ENCODE data around the gene GANC.
"Not testable (repeated sequence)": the region's sequence is repeated elsewhere in the genome, so short reads cannot be mapped to it uniquely, and the experiment has no call there.

GANC gene

GRCh38 chr15:42283671-42284070, 10.7 kb downstream of the GANC start:
- no peak for DNase-seq

GRCh38 chr15:42284551-42284950, 11.6 kb downstream of the GANC start:
- no peak for DNase-seq

GRCh38 chr15:42285034-42285433, 12.0 kb downstream of the GANC start:
- DNase-seq, result no peak

GRCh38 chr15:42286445-42287029, 13.5 kb downstream of the GANC start:
- no peak for DNase-seq

- DNase-seq, result no peak
These were observed 14.9 kb downstream of the GANC start for GRCh38 chr15:42287931-42288330.

- no peak for DNase-seq
These were observed 16.2 kb downstream of the GANC start for GRCh38 chr15:42289166-42289565.

- not testable (repeated sequence) for DNase-seq
These were observed 28.0 kb downstream of the GANC start for GRCh38 chr15:42301004-42301403.

GRCh38 chr15:42306681-42307080, 33.7 kb downstream of the GANC start:
- no peak for DNase-seq

- DNase-seq, result no peak
These were observed 40.5 kb downstream of the GANC start for GRCh38 chr15:42313463-42313862.

- no peak for DNase-seq
These were observed 41.8 kb downstream of the GANC start for GRCh38 chr15:42314818-42315217.

- DNase-seq, result no peak
These were observed 42.5 kb downstream of the GANC start for GRCh38 chr15:42315521-42315920.

GRCh38 chr15:42316282-42316805, 43.3 kb downstream of the GANC start:
- DNase-seq, result not testable (repeated sequence)

- DNase-seq, result no peak
These were observed 46.2 kb downstream of the GANC start for GRCh38 chr15:42319206-42319605.

- no peak for DNase-seq
These were observed 51.3 kb downstream of the GANC start for GRCh38 chr15:42324308-42324707.

GRCh38 chr15:42329161-42329560, 56.2 kb downstream of the GANC start:
- DNase-seq, result no peak

GRCh38 chr15:42329992-42330391, 57.0 kb downstream of the GANC start:
- DNase-seq, result no peak

GRCh38 chr15:42331235-42331634, 58.2 kb downstream of the GANC start:
- no peak for DNase-seq

- DNase-seq, result no peak
These were observed 59.3 kb downstream of the GANC start for GRCh38 chr15:42332331-42332730.

- no peak for DNase-seq
These were observed 62.1 kb downstream of the GANC start for GRCh38 chr15:42335074-42335473.

GRCh38 chr15:42336650-42337049, 63.6 kb downstream of the GANC start:
- not testable (repeated sequence) for DNase-seq

- not testable (repeated sequence) for DNase-seq
These were observed 64.1 kb downstream of the GANC start for GRCh38 chr15:42337104-42337503.

GRCh38 chr15:42338500-42338899, 65.5 kb downstream of the GANC start:
- no peak for DNase-seq

GRCh38 chr15:42343596-42344232, 70.7 kb downstream of the GANC start:
- DNase-seq, result no peak

- DNase-seq, result no peak
These were observed 71.8 kb downstream of the GANC start for GRCh38 chr15:42344763-42345162.

GRCh38 chr15:42345504-42345903, 72.5 kb downstream of the GANC start:
- DNase-seq, result no peak
